GM19023 (cell line): Measurements from ENCODE around the gene KRTAP5-4.
"Not testable (repeated sequence)": the region's sequence is repeated elsewhere in the genome, so short reads cannot be mapped to it uniquely, and the experiment has no call there.

Experiments
- ATAC-seq: cut with Tn5 transposase; IDR thresholded peaks from one replicate; pipeline ENCODE4 v1.9.1; 2021; ENCODE audit warnings: mild to moderate bottlenecking, moderate library complexity; ENCODE audit not compliant: unreplicated experiment

KRTAP5-4 gene

GRCh38 chr11:1653541-1654387, 31.8 kb upstream of the KRTAP5-4 start:
- ATAC-seq = no peak

- no peak for ATAC-seq
These were observed 31.0 kb upstream of the KRTAP5-4 start for GRCh38 chr11:1652771-1653540.

GRCh38 chr11:1652442-1652770, 30.5 kb upstream of the KRTAP5-4 start:
- no peak for ATAC-seq

GRCh38 chr11:1652026-1652425, 30.1 kb upstream of the KRTAP5-4 start:
- ATAC-seq = no peak

GRCh38 chr11:1651411-1651980, 29.6 kb upstream of the KRTAP5-4 start:
- no peak for ATAC-seq

- ATAC-seq = no peak
These were observed 29.0 kb upstream of the KRTAP5-4 start for GRCh38 chr11:1650918-1651262.

- no peak for ATAC-seq
These were observed 28.3 kb upstream of the KRTAP5-4 start for GRCh38 chr11:1650034-1650917.

GRCh38 chr11:1648653-1649420, 26.9 kb upstream of the KRTAP5-4 start:
- ATAC-seq = no peak

- ATAC-seq = no peak
These were observed 26.1 kb upstream of the KRTAP5-4 start for GRCh38 chr11:1647901-1648652.

- ATAC-seq = not testable (repeated sequence)
These were observed 24.6 kb upstream of the KRTAP5-4 start for GRCh38 chr11:1646540-1646939.

GRCh38 chr11:1645357-1645821, 23.5 kb upstream of the KRTAP5-4 start:
- no peak for ATAC-seq

- no peak for ATAC-seq
These were observed 22.8 kb upstream of the KRTAP5-4 start for GRCh38 chr11:1644601-1645356.

GRCh38 chr11:1643146-1643690, 21.3 kb upstream of the KRTAP5-4 start:
- no peak for ATAC-seq

GRCh38 chr11:1642288-1643145, 20.6 kb upstream of the KRTAP5-4 start:
- no peak for ATAC-seq

- no peak for ATAC-seq
These were observed 19.2 kb upstream of the KRTAP5-4 start for GRCh38 chr11:1641096-1641495.

GRCh38 chr11:1640076-1640946, 18.4 kb upstream of the KRTAP5-4 start:
- ATAC-seq = no peak

GRCh38 chr11:1639666-1640065, 17.7 kb upstream of the KRTAP5-4 start:
- ATAC-seq = no peak
